Vagina (tissue), 2 donors: ENCODE data around the gene CHRM2.

Experiments
- CTCF ChIP-seq, 3 experiments: fragments of 450-650 bp in 2 of 3; fragments of 200-600 bp in 1 of 3; sonication (generic) in 1 of 3; IDR thresholded peaks; one replicate each; pipeline ENCODE4 v1.5.1; 2017 to 2019; ENCODE audit warnings: antibody characterized with exemption in 3 of 3, mild to moderate bottlenecking in 2 of 3, moderate library complexity in 2 of 3
- POLR2A ChIP-seq, 2 donors: fragments of 450-650 bp; IDR thresholded peaks; one replicate each; pipeline ENCODE4 v1.6.1; 2017; ENCODE audit warnings: antibody characterized with exemption in 2 of 2, mild to moderate bottlenecking in 2 of 2, moderate library complexity in 2 of 2
- POLR2AphosphoS5 ChIP-seq, 2 donors: sonication (generic); formaldehyde crosslinking; IDR thresholded peaks; one replicate each; pipeline ENCODE4 v1.9.0; 2017; ENCODE audit warnings: antibody characterized with exemption in 2 of 2, mild to moderate bottlenecking in 2 of 2, low read depth in 1 of 2; ENCODE audit not compliant: insufficient read depth in 1 of 2

DNA sequence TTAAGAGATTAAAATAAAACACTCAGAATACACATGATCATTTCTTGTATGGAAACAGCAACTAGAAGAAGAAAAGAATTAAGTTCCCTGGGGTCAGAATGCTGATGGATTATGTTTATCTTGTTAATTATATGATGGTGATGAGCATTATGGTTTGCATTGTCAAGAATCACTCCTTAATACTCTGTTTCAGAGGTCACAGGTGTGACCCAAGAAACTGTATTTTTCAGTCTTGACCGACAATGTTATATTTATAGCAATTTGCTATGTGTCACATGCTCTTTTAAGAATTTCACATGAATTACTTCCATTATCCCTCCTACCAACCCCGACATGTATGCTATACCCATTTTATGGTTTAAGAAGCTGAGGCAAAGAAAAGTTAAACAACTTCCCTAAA lies 2.7 kb upstream of the CHRM2 start:
- TF ChIP-seq CTCF (IDR thresholded peaks at IDR 0.05) (no peak), POLR2AphosphoS5 (IDR thresholded peaks at IDR 0.05; ENCODE audit: insufficient read depth in 1 of 2, low read depth in 1 of 2) (no peak), POLR2A (IDR thresholded peaks at IDR 0.05) (no peak)
